ENCODE measurements around the gene SRD5A2.

The SRD5A2 gene

DNA sequence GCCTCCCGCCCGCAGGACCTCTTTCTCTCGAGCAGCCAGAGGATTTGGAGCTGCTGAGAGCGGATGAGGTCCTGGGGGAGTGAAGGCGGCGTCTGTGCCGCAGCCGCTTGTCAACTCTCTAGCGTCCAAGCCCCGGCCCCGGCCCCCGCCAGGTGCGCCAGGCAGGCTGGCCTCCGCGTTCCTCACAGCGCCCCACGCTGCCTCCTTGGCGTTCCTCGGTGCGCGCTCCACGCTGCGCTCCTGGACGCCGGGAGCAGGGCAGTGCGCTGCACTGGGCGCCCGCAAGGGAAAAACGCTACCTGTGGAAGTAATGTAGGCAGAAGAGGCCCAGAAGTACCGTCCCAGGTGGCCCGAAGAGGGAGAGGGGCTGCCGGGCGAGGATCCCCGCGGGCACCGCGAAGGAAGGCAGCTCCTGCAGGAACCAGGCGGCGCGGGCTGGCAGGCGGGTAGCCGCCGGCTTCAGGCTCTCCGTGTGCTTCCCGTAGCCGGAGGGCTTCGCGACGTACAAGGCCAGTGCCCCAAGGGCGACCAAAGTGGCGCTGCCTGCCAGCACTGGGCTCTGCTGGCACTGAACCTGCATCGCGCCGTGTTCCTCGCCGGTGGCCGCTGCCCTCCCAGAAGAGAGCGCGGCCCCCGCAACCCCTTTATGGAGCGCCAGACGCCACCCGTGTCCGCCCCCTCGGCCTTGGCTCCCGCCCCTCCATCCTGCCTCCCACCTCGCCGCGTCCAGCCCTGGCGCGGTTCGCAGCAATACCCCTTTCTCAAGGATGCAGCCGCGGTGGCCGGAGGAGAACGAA, at the start of gene SRD5A2:
TSS of gene SRD5A2 (minus strand) at position 618 of the 797 bp plus-strand sequence. CDS start at position 580, 38 bp downstream.
- DNase-seq: no peak

DNA sequence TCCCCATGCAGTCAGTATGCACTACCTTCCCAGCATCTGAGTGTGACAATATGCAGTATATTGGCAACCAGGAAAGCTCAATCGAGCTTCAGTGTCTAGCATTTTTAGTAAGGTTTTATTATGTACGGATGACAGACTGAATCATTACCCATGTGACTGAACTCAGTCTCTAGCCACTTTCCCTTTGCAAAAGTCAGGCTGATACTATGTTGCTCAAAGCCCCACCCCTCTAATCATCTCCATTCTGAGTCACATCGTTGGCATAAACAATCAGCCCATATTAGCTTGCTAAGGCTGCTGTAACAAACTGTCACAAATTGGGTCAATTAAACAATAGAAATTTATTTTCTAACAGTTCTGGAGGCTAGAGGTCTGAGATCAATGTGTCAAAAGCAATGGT, 25.8 kb upstream of the SRD5A2 start:
- no peak for DNase-seq

DNA sequence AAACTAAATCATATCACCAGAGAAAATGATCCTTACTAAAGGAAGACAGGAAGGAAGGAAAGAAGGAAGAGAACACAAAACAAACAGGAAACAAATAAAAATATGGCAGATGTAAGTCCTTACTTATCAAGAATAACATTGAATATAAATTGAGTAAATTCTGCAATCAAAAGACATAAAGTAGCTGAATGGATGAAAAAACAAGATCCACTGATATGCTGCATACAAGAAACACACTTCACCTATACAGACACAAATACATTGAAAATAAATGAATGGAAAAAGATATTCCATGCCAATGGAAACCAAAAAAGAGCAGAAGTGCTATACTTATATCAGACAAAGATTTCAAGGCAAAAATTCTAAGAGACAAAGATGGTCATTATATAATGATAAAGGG, 18.0 kb upstream of the SRD5A2 start:
- DNase-seq: no peak

DNA sequence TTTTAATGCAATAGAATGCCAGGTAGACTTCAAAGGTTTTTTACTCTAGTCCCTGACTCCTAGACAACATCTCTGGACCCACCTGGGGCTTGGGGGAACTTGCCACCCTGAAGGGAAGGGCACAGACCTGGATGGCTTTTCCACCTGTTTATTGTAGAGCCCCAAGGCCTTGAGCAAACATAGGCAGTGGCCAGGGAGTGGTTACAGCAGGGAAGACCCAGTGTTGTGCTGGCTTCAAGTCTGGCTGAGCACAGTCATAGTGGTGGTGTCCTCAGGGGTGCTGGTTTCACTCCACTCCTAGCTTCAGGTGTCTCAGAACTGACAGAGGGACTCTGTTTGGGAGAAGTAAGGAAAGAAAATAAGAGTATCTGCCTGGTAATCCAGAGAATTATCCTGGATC, 5.5 kb upstream of the SRD5A2 start:
- no peak for DNase-seq

- DNase-seq: no peak
These were observed 522 bp upstream of the SRD5A2 start for GRCh38 chr2:31581124-31581795.

GRCh38 chr2:31579996-31580320, 780 bp downstream of the SRD5A2 start:
- no peak for DNase-seq

- no peak for DNase-seq
These were observed 2.4 kb downstream of the SRD5A2 start for GRCh38 chr2:31578316-31578715.

GRCh38 chr2:31577143-31577542, 3.6 kb downstream of the SRD5A2 start:
- no peak for DNase-seq

- DNase-seq: no peak
These were observed 12.0 kb downstream of the SRD5A2 start for GRCh38 chr2:31568585-31569201.

- DNase-seq: no peak
These were observed 13.1 kb downstream of the SRD5A2 start for GRCh38 chr2:31567679-31568078.

GRCh38 chr2:31563273-31563839, 17.4 kb downstream of the SRD5A2 start:
- DNase-seq: no peak

GRCh38 chr2:31561823-31562222, 18.9 kb downstream of the SRD5A2 start:
- no peak for DNase-seq

- DNase-seq: no peak
These were observed 22.1 kb downstream of the SRD5A2 start for GRCh38 chr2:31558401-31559295.

- DNase-seq: no peak
These were observed 23.8 kb downstream of the SRD5A2 start for GRCh38 chr2:31556940-31557339.

DNA sequence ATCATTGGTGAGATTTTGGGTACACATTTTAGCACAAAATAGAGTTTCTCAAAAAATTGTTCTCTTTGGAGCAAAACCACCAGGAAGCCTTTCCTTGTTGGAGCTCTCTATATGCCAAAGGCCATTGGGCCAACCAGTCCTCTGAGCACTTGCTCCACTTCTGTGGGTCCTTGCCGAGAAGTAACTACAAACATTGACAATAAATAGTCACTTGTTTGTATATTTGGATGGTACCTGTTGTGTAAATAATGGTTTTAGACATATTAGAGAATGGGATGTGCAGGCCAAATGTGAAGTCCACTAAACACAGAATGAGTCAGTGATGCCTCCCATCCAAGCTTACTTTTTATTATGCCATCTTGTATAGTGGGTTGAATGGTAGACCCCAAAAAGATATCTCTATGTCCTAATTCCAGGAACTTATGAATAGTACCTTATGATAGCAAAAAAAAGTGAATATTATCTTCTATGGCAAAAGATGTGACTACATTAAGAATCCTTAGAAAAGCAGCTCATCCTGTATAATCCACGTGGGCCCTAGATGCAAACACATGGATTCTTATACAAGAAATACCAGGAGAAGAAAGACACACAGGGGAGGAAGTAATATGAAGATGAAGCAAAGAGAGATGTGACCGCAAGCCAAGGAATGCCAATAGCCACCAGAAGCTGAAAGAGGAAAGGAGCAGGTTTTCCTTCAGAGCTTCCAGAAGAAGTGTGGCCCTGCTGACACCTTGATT, 24.6 kb downstream of the SRD5A2 start:
- DNase-seq: no peak

DNA sequence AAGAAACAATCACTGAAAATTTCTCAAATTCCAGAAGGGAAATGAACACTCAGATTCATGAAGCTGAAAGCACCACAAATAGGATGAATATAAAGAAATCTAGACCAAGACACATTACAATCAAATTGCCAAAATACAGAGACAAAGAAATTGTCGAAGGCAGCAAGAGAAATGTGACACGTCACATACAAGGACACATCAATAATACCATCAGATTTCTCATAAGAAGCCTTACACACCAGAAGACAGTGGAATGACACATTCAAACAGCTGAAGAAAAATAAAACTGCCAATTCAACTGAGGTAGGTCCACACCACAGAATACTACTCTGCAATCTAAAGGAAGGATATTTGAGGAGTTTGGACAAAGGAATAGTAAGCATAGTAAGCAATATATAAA, 27.4 kb downstream of the SRD5A2 start:
- DNase-seq: no peak

DNA sequence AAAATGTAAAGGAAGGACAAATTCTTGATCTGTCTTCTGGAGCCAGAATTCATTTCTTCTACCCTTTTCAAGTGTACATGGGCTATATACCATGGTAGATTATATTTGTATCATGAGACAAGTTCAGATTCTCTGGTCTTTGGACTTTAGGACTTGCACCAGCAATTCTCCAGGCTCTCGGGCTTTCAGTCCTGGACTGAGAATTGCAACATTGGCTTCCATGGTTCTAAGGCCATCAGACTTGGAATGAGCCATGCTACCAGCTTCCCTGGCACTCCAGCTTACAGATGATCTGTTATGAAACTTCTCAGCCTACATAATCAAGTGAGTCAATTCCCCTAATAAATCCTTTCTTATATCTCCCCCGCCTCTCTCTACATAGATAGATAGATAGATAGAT, 33.3 kb downstream of the SRD5A2 start:
- DNase-seq: no peak

GRCh38 chr2:31541853-31542252, 38.9 kb downstream of the SRD5A2 start:
- DNase-seq: no peak

DNA sequence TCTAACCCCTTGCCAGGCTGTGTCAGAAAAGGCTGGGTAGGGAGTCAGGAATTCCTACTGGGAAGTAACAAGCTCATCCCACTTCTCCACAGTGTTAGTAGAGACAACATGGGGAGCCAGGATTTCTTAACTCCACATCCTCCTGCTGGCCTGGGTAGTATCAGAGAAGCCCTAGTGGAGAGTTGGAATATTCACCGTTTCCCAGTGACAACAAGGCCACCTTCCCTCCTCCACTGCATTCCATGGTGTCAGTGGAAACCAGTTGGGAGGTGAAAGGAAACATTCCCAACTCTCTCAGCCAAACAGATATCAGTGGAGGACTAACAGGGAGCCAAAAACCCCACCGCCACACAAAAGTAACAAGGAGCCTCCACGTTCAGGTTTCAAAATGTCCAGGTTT, 41.2 kb downstream of the SRD5A2 start:
- DNase-seq: no peak

- DNase-seq: no peak
These were observed 45.0 kb downstream of the SRD5A2 start for GRCh38 chr2:31535768-31536167.

DNA sequence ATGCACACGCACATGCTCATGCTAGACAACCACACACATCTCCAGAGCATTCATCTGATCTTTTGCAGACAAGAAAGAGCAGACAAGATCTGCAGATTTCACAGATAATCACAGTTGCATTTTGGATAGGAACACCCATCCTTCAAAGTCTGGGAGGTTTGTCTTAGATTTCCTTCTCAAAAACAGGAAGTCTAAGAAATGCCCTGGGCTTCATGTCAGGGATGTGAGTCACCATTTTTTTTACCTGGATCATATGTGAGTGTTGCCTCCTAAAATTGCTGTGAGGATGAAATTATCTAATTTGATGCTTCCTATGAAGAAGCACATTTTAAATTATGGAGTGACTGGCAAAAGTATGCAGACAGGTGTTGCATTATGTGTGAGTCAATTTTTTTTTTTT, 46.1 kb downstream of the SRD5A2 start:
- no peak for DNase-seq

DNA sequence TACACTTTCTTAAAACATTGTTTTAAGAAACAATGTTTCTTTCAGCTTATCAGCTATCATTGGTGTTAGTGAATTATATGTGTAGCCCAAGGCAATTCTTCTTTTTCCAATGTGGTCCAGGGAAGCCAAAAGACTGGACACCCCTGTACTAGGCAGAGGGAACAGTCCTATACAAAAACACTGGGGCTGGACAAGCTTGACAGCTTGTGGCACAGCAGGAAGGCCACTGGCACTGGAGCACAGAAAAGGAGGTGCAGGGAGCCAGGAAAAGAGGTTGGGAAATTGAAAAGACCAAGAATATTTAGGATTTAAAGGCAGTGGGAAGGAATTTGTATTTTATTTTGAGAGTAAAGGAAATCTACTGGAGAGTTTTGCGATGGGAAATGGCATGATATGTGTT, 47.7 kb downstream of the SRD5A2 start:
- DNase-seq: no peak
